Lower leg skin (tissue), 4 donors: ENCODE results near the gene CDH13. TPM values are rescaled to one million over a fixed set of nuclear protein-coding genes. Genes with fewer than 3 reads are reported as not detected.

ENCODE experiments used
- DNase-seq, 2 donors: peaks; one replicate each; pipeline ENCODE4 v3.0.0-alpha.2; 2019; ENCODE audit warnings: low spot score in 2 of 2
- H3K4me3 ChIP-seq: fragments of 200-600 bp; sonication (generic); 2 replicates; pipeline ENCODE4 v1.5.1; 2017; ENCODE audit warnings: mild to moderate bottlenecking, low read depth; ENCODE audit not compliant: poor library complexity, severe bottlenecking
- CTCF ChIP-seq, 3 donors: fragments of 450-650 bp; IDR thresholded peaks; one replicate each; pipeline ENCODE4 v1.5.1; 2016; ENCODE audit warnings: antibody characterized with exemption in 3 of 3, mild to moderate bottlenecking in 3 of 3, moderate library complexity in 2 of 3
- POLR2A ChIP-seq, 2 donors: fragments of 450-650 bp; IDR thresholded peaks; one replicate each; pipeline ENCODE4 v1.6.1; 2016 to 2017; ENCODE audit warnings: antibody characterized with exemption in 2 of 2, mild to moderate bottlenecking in 1 of 2, moderate library complexity in 1 of 2
- WGBS, 2 donors: methylation state at CpG; one replicate each; pipeline ENCODE4 v1.1.5; 2018; 5-methylcytosine and 5-hydroxymethylcytosine counted together
- intact Hi-C: fragments of 100-400 bp; cut with DNase I; formaldehyde crosslinking; loops from one replicate; pipeline ENCODE4 v1.15.0; 2023; ENCODE audit warnings: low total_unique reads
- microRNA counts, 2 donors: library from miRNA; unstranded; fragments of <30 nt; microRNA quantifications; one replicate each; lab custom pipeline; 2016
- microRNA-seq, 2 donors: library from miRNA; unstranded; fragments of <30 nt; microRNA quantifications; one replicate each; pipeline ENCODE4, GENCODE V29; 2016; ENCODE audit warnings: borderline replicate concordance in 2 of 2, borderline number of aligned reads in 1 of 2
- total RNA-seq, 4 donors: library from RNA; depleted of rRNA; stranded (reverse); fragments of >200 nt; gene quantifications; one replicate each; pipeline ENCODE4 v1.1.0, GENCODE V29; 2016

The CDH13 gene
- total RNA-seq, 4 donors from 2014 or later: 102 to 246 (median 155) TPM

- 75 to 79% methylated on average over 9 of the region's 9 CpGs for WGBS, 2 donors
- H3K4me3 ChIP-seq: no peak overlapping the region
- peak in 1 of 2 donors; percentile 53 for DNase-seq
- TF ChIP-seq POLR2A (IDR thresholded peaks at IDR 0.05) (no peak), CTCF (IDR thresholded peaks at IDR 0.05) (no peak)
- intact Hi-C loops: loop anchor here (10.0 kb wide), 1 partner anchor 152 kb away; no protein-coding TSS in a partner anchor
Observed at GRCh38 chr16:83842756-83843507, 1216.2 kb downstream of the CDH13 start.

- 68 to 70% methylated on average over 10 of the region's 10 CpGs for WGBS, 2 donors
- TF ChIP-seq POLR2A (IDR thresholded peaks at IDR 0.05) (no peak), CTCF (IDR thresholded peaks at IDR 0.05) (no peak)
- DNase-seq: peak in 1 of 2 donors; percentile 78
- intact Hi-C loops: loop anchor here (10.0 kb wide), 1 partner anchor 151 kb away; no protein-coding TSS in a partner anchor
- no peak overlapping the region for H3K4me3 ChIP-seq
Observed at GRCh38 chr16:83843657-83844056, 1216.9 kb downstream of the CDH13 start.

- intact Hi-C loops: loop anchor here (10.0 kb wide), 1 partner anchor 150 kb away; no protein-coding TSS in a partner anchor
- WGBS, 2 donors: 96 to 97% methylated on average over 8 of the region's 8 CpGs
- no peak for DNase-seq
- no peak overlapping the region for H3K4me3 ChIP-seq
- TF ChIP-seq POLR2A (IDR thresholded peaks at IDR 0.05) (no peak), CTCF (IDR thresholded peaks at IDR 0.05) (no peak)
Observed at GRCh38 chr16:83845263-83845662, 1218.5 kb downstream of the CDH13 start.

GRCh38 chr16:83847371-83848225 lies 1220.8 kb downstream of the CDH13 start:
- WGBS, 2 donors: 68 to 77% methylated on average over 14 of the region's 14 CpGs
- TF ChIP-seq CTCF (IDR thresholded peaks at IDR 0.05) (no peak), POLR2A (IDR thresholded peaks at IDR 0.05) (no peak)
- no peak overlapping the region for H3K4me3 ChIP-seq
- no peak for DNase-seq
- intact Hi-C loops: loop anchor here (10.0 kb wide), 1 partner anchor 147 kb away; no protein-coding TSS in a partner anchor

- intact Hi-C loops: loop anchor here (10.0 kb wide), 1 partner anchor 145 kb away; no protein-coding TSS in a partner anchor
- no peak overlapping the region for H3K4me3 ChIP-seq
- no peak for TF ChIP-seq CTCF (IDR thresholded peaks at IDR 0.05)
- no peak for TF ChIP-seq POLR2A (IDR thresholded peaks at IDR 0.05)
- 71 to 72% methylated on average over 6 of the region's 6 CpGs for WGBS, 2 donors
- DNase-seq: no peak
Observed at GRCh38 chr16:83849421-83849820, 1222.7 kb downstream of the CDH13 start.

MicroRNA genes within 50 kb of the gene (microRNA counts, 767-probe panel; counts per million panel counts)
- microRNA hsa-miR-3182 (lab: Ali Mortazavi, UCI): 0 to 358 counts per million in 2 donors

Small RNA genes lying within 50 kb of the gene (microRNA-seq; reads per million reads assigned to microRNA genes)
- gene MIR3182 (0 reads per million in 2 donors), gene MIR8058 (0 reads per million in 2 donors)
